Pancreas (tissue), 10 donors: ENCODE measurements around the gene AVEN. TPM values are rescaled to one million over a fixed set of nuclear protein-coding genes. Genes with fewer than 3 reads are reported as not detected.

Source experiments
- ATAC-seq, 4 donors: fragments of 200-7000 bp; cut with Tn5 transposase; one replicate each; pipeline versions ENCODE4 v1.8.0 to v1.9.1; 2020; ENCODE audit warnings: mild to moderate bottlenecking in 4 of 4, moderate library complexity in 4 of 4
- DNase-seq, 6 donors: peaks; one replicate each; pipeline ENCODE4 v3.0.0-alpha.2; 2020
- FAIRE-seq: peaks from 2 replicates; lab custom pipeline; 2012; peaks lifted over from hg19 to GRCh38; lab: Jason Lieb, UNC
- H3K27ac ChIP-seq, 4 donors: fragments of 200-600 bp; sonication (generic); 1 replicate in 3 of 4; 2 replicates in 1 of 4; pipeline versions ENCODE4 v1.5.0 to v1.8.0; 2020
- H3K27me3 ChIP-seq, 4 donors: fragments of 200-600 bp; one replicate each; pipeline ENCODE4 v1.8.0; 2021
- H3K36me3 ChIP-seq, 3 donors: fragments of 200-600 bp; sonication (generic) in 1 of 3; one replicate each; pipeline versions ENCODE4 v1.5.0 to v1.8.0; 2020 to 2021
- H3K4me1 ChIP-seq, 3 donors: fragments of 200-600 bp; one replicate each; pipeline ENCODE4 v1.8.0; 2021
- H3K4me3 ChIP-seq, 4 donors: fragments of 200-600 bp; sonication (generic) in 2 of 4; one replicate each; pipeline versions ENCODE4 v1.5.0 to v1.8.0; 2020 to 2021
- H3K9me3 ChIP-seq, 4 donors: fragments of 200-600 bp; one replicate each; pipeline ENCODE4 v1.8.0; 2021
- CTCF ChIP-seq, 4 donors: fragments of 200-600 bp; sonication (generic) in 3 of 4; IDR thresholded peaks; one replicate each; pipeline versions ENCODE4 v1.5.0 to v1.8.0; 2021; ENCODE audit warnings: antibody characterized with exemption in 4 of 4
- WGBS, 2 donors: extraction: QIAGEN DNeasy Blood & Tissue Kit; methylation state at CpG; one replicate each; pipeline ENCODE4 v1.1.7; 2013; 5-methylcytosine and 5-hydroxymethylcytosine counted together
- intact Hi-C, 3 donors: fragments of 100-400 bp; cut with DNase I; formaldehyde crosslinking; loops; one replicate each; pipeline versions ENCODE4 v1.11.1 to v1.14.2; 2022
- polyA plus RNA-seq, 2 donors: library from polyadenylated mRNA; stranded (reverse); fragments of 200-250 nt; gene quantifications; one replicate each; pipeline ENCODE4 v1.2.3, GENCODE V29; 2013
- total RNA-seq, 6 donors: library from RNA; stranded (reverse); fragmentation: NEBNext Ultra II Directional in 4 of 6; extraction: Animal tissue kit (Norgen Biotek cat#: 25700) in 4 of 6; gene quantifications; one replicate each; pipeline versions ENCODE4 v1.2.1 to v1.2.4, GENCODE V29; 2021 to 2023
- donor health status: healthy with polysubstance abuse.
- donor health status: DM: no; HTN: no; CAD: no; lungs with moderate emphysema.
- donor health status: DM: no; HTN: no; CAD: no.
- donor health status: control.
- donor health status: control.
- donor health status: Bipolar disorder and iron deficiency.
- donor health status: DM: yes; HTN: yes; CAD: no.
- donor health status: DM: no; HTN: no; CAD: no.
- donor health status: DM: no; HTN: no; CAD: no.
- donor health status: DM: yes; HTN: yes; CAD: no.

AVEN gene
- total and polyA plus RNA-seq, 8 donors, result 5.9 to 13.9 (median 9.6) TPM

GRCh38 chr15:33866101-33866737 lies 172.8 kb downstream of the AVEN start:
- Histone ChIP-seq H3K4me3 (no peak overlapping the region), H3K27ac (no peak overlapping the region), H3K36me3 (no peaks in the 10 kb centered on the region), H3K27me3 (no peaks in the 10 kb centered on the region), H3K4me1 (no peaks in the 10 kb centered on the region), H3K9me3 (no peaks in the 10 kb centered on the region)
- FAIRE-seq (no peak), DNase-seq (no peak), ATAC-seq (no peak)
- intact Hi-C loops, result no loop called here
- TF ChIP-seq CTCF (IDR thresholded peaks at IDR 0.05), result no peak
- WGBS, 2 donors, result 70 to 76% methylated on average over 3 of the region's 3 CpGs

GRCh38 chr15:33865416-33865815 lies 173.6 kb downstream of the AVEN start:
- Histone ChIP-seq H3K36me3 (no peaks in the 10 kb centered on the region), H3K27ac (no peak overlapping the region), H3K4me1 (no peaks in the 10 kb centered on the region), H3K27me3 (no peaks in the 10 kb centered on the region), H3K4me3 (no peak overlapping the region), H3K9me3 (no peaks in the 10 kb centered on the region)
- 88 to 89% methylated on average over 6 of the region's 6 CpGs for WGBS, 2 donors
- intact Hi-C loops, result no loop called here
- ATAC-seq (no peak), DNase-seq (no peak), FAIRE-seq (no peak)
- no peak for TF ChIP-seq CTCF (IDR thresholded peaks at IDR 0.05)

GRCh38 chr15:33864360-33865075 lies 174.5 kb downstream of the AVEN start:
- no peak for ATAC-seq
- no peak for TF ChIP-seq CTCF (IDR thresholded peaks at IDR 0.05)
- H3K27me3 ChIP-seq, result no peaks in the 10 kb centered on the region
- H3K9me3 ChIP-seq, result no peaks in the 10 kb centered on the region
- DNase-seq, result no peak
- H3K4me3 ChIP-seq, result no peak overlapping the region
- no peaks in the 10 kb centered on the region for H3K4me1 ChIP-seq
- no peak overlapping the region for H3K27ac ChIP-seq
- no peaks in the 10 kb centered on the region for H3K36me3 ChIP-seq
- FAIRE-seq, result no peak
- 88 to 92% methylated on average over 5 of the region's 5 CpGs for WGBS, 2 donors
- intact Hi-C loops, result no loop called here

GRCh38 chr15:33860754-33861153 lies 178.2 kb downstream of the AVEN start:
- Histone ChIP-seq H3K27me3 (no peaks in the 10 kb centered on the region), H3K9me3 (no peaks in the 10 kb centered on the region), H3K4me3 (no peak overlapping the region), H3K4me1 (no peaks in the 10 kb centered on the region), H3K27ac (no peak overlapping the region), H3K36me3 (no peaks in the 10 kb centered on the region)
- intact Hi-C loops, result no loop called here
- FAIRE-seq, result no peak
- DNase-seq, result no peak
- no peak for ATAC-seq
- TF ChIP-seq CTCF (IDR thresholded peaks at IDR 0.05), result no peak
- 91 to 98% methylated on average over 3 of the region's 3 CpGs for WGBS, 2 donors

GRCh38 chr15:33859992-33860545 lies 178.9 kb downstream of the AVEN start:
- no peak overlapping the region for H3K4me3 ChIP-seq
- FAIRE-seq (no peak), DNase-seq (no peak), ATAC-seq (no peak)
- H3K27me3 ChIP-seq, result no peaks in the 10 kb centered on the region
- no peak for TF ChIP-seq CTCF (IDR thresholded peaks at IDR 0.05)
- H3K27ac ChIP-seq, result no peak overlapping the region
- no peaks in the 10 kb centered on the region for H3K4me1 ChIP-seq
- 64 to 89% methylated on average over 1 of the region's 1 CpG for WGBS, 2 donors
- intact Hi-C loops, result no loop called here
- H3K9me3 ChIP-seq, result no peaks in the 10 kb centered on the region
- no peaks in the 10 kb centered on the region for H3K36me3 ChIP-seq
